HG02943 (cell line): ENCODE data around the gene NEMF.
"Not testable (repeated sequence)": the region's sequence is repeated elsewhere in the genome, so short reads cannot be mapped to it uniquely, and the experiment has no call there.

ENCODE experiments used
- ATAC-seq: cut with Tn5 transposase; IDR thresholded peaks from one replicate; pipeline ENCODE4 v1.9.1; 2021; ENCODE audit warnings: mild to moderate bottlenecking, low read depth, moderate library complexity; ENCODE audit not compliant: unreplicated experiment

Gene NEMF

DNA sequence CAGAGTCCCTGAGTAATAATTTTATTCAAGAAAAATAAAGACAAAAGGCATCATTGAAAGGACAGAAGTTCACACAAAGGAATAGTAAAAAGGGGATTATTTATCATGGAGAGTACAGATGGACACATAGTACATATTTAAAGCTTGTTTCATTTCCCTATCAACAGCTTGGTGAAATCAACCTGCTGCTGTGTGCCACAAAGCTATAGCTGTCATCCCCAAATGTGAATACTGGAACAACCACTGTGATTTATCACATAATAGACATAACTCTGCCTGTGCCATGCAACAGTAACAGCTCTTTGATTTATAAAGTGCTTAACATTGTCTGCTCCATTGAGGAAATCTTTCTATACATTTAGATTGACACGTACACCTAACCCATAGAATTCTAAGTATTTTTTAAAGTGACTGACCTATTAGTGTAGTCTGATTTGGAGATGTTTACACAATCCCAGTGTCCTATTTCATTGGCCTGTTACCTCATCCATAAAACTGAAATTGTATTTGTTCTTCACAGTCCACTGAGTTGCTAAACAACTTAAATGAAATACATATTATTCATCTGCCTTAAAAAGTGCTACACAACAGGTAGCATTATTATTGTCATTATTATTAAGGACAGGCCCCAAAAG is 3.3 kb downstream of the NEMF start:
- no peak for ATAC-seq

DNA sequence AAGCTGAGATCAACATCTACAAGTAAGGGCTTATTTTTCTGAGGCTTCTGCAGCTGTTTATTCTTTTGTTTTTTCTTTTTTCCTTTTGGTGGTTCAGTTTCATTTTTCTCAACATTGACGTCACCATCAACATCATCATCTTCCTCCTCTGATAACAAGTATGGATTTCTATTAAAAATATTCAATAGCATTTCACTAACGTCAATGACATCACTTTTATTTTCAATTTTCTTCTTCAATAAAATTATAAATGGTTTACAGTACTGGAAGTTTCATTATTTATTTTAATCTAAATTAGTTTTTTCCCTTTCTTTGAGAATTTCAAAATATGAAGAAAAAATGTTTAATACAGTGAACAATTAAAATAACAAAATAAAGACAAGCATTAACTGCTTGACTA is 23.9 kb downstream of the NEMF start:
- ATAC-seq = no peak

DNA sequence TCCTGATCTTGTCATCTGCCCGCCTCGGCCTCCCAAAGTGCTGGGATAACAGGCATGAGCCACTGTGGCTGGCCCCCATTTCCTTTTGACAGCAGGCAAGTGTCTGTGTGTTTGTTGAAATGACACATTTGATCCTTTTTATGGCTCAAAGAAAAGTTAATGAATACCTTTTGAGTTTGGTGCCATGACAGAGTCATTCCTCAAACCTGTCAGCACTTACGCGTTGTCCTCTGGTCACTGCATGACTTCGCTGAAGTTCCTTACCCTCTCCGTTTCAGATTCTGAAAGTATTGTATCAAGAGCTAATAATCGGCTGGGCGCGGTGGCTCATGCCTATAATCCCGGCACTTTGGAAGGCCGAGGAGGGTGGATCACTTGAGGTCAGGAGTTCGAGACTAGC is 32.4 kb downstream of the NEMF start:
- no peak for ATAC-seq

DNA sequence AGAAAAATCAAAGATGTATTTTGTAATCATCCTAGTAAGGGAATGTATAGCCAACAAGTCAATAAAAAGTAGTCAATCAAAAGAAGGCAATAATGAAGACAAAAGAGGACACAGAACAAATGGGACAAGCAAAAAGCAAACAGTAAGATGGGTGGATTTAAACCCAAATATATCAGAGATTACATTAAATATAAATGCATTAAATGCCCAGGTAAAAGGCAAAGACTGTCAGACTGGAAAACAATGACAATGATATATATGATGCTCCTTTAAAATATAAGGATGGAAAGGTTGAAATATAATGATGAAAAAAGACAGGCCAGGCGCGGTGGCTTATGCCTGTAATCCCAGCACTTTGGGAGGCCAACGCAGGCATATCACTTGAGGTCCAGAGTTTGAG is 35.7 kb downstream of the NEMF start:
- ATAC-seq = no peak

DNA sequence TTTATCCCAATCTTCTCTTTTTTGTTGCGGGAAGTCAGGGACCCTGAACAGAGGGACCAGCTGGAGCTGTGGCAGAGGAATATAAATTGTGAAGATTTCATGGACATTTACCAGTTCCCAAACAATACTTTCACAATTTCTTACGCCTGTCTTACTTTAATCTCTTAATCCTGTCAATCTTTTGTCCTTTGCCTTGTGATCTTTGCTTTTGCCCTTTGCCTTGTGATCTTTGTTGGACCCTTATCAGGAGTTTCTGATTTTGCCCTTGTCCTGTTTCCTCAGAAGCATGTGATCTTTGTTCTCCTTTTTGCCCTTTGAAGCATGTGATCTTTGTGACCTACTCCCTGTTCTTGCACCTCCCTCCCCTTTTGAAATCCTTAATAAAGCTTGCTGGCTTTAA is 36.5 kb downstream of the NEMF start:
- not testable (repeated sequence) for ATAC-seq

DNA sequence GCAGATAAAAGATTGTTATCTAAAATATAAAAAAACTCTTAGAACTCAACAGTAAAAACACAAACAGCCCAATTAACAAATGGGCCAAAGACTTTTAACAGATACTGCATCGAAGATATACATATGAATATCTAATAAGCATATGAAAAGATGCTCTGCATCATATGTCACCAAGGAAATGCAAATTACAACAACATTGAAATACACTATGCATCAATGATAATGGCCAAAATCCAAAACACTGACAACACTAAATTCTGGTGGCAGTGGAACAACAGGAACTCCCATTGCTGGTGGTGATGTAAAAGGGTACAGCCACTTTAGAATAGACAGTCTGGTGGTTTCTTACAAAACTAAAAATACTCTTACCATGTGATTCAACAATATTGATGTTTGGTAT is 43.8 kb downstream of the NEMF start:
- no peak for ATAC-seq

DNA sequence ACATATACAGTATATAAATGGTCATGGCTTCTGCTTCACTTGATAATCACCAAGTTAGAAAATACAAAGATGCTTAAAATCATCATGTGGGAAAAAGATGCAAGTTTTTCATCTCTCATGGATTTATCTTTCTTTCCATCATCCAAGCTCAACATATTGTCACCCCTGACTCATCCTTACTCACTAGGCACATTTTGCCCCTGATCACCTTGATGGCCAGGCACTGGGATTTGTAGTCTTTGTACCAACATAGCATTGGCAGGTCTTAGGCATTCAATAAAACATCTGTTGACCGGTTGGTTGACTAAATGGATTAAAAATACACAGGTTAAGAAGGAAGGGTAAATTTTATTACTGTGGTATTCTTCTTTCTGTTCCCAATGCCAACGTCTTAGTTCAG is 56.6 kb downstream of the NEMF start:
- ATAC-seq = no peak

DNA sequence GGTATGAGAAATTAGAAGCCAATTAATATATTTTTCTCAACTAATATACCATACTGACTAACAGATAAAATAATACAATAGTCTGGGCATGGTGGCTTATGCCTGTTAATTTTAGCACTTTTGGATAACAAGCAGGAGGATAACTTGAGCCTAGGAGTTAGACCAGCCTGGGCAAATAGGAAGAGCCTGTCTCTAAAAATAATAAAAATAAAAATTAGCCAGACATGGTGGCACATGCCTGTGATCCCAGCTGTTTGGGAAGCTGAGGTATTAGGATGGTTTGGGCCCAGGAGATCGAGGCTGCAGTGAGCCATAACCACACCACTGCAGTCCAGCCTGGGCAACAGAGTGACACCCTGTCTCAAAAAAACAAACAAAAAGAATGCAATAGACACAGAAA is 60.0 kb downstream of the NEMF start:
- no peak for ATAC-seq

DNA sequence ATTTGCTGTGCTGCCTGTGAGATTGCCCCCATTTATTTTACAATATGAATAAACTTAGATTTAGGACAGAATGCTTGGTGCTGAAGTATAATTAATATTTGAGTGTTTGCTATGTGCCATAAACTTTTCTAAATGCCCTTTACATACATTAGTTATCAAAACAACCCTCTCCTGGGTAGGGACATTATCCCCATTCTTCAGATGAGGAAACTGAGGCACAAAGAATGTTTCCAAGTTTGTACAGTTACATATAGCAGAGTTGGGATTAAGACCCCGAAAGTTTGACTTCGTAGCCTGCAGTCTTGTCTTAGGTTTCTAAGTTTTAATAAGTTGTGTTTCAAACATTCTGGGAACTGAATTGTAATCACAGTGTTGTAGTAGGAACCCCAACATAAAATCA is 66.3 kb downstream of the NEMF start:
- no peak for ATAC-seq

DNA sequence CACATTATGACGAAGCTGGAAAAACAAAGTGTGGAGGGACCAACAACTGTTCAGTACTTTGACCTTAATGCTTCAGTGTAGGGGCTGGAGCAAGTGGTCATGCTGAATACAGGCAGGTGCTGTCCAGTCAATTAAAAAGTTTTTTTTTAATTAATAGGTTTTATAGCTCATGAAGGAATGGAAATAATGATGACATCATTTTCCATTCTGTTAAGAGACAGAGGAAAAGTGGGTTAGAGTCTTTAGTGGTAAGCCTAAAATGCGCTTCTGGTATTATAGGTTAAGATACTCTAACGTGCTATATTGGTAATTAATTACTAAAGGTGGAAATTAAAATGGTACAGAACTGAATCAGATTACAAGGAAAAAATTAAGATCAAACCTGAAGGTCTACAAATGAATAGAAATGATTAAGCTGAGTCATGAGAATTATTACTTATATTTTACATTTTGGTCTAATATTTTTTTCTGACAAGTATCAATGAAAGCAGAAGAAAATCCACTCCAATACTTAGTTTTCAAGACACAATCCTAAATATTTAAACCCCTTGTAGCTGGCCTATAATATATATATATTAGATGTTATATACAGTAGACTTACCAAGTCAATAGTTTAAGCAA is 69.1 kb downstream of the NEMF start:
- ATAC-seq = no peak

DNA sequence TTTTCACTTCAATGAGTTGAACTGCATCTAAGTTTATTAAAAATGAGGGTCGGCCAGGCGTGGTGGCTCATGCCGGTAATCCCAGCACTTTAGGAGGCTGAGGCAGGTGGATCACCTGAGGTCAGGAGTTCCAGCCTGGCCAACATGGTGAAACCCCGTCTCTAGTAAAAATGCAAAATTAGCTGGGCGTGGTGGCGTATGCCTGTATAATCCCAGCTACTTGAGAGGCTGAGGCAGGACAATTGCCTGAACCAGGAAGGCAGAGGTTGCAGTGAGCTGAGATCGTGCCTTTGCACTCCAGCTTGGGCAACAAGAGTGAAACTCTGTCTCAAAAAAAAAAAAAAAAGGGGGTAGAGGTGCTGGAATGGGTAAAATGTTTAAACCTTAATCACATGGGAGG is 71.5 kb downstream of the NEMF start:
- not testable (repeated sequence) for ATAC-seq

DNA sequence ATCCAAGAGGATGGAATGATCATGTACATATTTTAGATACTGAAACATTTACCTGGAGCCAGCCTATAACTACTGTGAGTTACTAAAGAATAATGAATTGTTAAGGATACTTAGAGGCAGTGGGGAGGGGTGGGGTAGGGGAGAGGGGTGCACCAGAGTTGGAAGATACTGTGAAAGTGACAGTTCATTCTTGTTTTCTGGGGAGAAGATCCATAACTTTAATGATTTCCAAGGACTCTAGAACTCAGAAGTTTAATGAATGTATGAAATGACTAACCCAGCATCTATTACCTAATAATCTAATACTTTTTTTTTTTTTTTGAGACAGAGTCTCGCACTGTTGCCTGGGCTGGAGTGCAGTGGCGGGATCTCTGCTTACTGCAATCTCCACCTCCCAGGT is 74.2 kb downstream of the NEMF start:
- no peak for ATAC-seq

DNA sequence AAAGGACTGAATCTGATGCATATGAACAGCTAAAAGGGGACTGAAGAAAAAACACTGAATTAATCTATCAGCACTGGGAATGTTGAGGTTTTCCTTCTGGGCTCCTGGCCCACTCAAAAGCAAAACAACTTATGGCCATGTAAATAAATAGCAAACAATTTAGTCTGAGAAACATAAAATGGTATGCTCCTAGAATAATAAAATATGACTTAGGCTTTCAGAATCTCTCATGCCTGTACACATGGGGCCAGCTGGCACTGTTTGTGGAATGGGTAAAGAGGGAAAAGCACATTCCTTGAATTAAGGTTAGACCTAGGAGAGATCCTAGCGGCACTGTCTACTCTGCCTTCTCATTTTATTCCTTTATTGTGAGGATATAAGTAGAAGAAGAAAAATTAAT is 78.5 kb downstream of the NEMF start:
- no peak for ATAC-seq

DNA sequence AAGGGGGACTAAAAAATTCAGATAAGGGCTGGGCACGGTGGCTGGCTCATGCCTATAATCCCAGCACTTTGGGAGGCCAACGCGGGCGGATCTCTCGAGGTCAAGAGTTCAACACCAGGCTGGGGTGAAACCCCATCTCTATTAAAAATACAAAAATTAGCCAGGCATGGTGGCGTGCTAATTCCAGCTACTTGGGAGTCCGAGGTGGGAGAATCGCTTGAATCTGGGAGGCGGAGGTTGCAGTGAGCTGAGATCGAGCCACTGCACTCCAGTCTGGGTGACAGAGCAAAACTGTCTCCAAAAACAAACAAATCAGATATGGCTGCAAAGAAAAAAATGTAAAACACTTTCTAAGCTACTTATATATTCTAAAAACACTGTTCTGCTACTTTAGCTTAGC is 80.9 kb downstream of the NEMF start:
- not testable (repeated sequence) for ATAC-seq

DNA sequence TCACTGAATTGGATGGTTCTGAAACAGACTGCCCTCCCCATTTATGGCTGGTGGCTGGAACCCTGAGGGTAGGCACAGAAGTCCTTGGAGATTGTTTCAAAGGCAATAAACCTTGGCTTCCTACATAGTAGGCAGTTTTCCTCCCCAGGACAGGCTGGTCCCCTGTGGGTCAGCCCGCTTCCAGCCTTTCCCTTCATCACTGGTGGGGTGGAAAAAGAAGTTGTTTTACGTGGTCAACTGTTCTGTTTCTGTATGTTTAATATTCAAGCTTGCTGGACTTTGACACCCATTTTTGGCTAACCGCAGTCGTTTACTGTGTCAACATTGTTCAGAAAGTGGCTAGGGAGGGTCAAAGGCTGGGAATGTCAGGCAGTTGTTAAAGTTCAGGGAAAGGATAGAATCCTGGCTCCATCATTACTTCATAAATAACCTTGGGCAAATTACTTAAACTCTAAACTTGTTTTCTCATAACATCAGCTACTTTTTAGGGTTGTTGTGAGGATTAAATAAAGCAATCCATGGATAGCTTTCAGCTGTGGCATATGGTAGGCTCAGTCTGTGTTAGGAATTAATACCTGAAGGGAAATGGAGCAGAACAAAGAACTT is 82.3 kb downstream of the NEMF start:
- ATAC-seq = no peak

DNA sequence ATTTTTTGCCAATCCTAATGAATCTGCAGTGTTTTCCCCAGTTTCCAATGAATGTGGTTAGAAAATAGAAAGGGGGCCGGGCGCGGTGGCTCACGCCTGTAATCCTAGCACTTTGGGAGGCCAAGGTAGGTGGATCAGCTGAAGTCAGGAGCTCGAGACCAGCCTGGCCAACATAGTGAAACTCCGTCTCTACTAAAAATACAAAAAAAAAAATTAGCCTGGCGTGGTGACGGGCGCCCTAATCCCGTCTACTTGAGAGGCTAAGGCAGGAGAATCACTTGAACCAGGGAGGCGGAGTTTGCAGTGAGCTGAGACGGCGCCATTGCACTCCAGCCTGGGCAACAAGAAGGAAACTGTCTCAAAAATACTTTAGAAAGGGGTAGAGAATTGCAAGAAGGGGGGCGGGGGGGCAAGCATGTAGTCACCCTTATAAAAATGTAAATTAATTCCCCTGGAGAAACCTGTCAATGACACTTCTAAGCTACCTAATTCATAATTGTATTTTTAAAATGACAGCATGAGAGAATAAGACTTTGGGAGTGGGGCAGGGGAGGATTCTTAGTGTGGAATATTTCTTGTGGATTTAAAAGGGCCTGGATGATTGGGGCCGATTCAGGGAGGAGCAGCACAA is 82.9 kb downstream of the NEMF start:
- ATAC-seq = no peak

DNA sequence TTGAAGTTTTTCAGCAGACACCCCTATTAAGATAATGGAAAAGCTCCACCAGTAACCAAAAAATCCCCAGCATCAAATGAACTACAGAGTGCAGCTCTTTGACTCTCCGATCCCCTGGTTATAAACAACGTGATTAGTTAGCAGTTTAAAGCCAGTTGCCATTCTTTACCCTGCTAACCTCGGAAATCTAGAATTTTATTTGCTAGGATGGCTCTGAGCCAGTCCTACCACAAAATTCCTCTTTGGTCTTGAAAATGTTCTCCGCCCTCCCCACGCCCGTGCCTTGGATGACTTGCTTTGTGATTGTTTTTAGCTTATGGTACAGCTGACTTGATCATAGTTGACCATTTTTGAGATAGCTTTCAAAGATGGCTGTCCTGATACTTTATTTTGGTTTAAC is 83.4 kb downstream of the NEMF start:
- no peak for ATAC-seq

DNA sequence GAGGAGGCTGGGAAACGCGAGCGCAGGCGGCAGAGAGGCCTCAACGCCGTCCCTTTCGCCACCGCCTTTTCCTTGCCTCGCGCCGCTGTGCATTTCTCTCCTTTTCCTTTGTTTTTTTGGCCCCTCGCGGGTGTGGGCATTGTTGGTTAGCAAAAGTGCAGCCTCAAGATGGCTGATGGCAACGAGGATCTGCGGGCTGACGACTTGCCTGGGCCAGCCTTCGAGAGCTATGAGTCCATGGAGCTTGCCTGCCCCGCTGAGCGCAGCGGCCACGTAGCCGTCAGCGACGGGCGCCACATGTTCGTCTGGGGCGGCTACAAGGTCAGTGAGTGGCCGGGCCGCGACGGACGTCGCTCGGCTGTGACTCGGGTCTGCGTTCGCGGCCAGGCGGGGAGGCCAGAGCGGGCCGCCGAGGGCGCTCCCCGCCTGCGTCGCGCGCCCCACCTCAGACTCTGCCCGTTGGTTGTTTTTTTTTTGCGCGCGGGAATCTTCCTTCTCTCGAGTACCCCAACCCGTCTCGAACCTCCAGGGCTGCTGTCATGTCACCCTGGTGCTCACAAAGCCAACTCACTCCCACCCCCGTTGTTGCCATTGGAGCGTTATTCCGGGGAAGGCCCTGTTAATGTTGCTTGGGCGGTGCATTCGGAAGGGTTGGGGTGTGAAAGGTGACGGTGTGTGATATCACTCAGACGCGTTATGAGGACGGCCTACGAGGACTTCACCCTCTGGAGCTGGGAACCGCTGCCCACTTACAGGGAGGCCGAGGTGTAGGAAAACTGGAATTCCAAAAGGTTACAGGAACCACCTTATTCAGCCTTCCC is 84.1 kb downstream of the NEMF start:
- peak; percentile 35 for ATAC-seq

DNA sequence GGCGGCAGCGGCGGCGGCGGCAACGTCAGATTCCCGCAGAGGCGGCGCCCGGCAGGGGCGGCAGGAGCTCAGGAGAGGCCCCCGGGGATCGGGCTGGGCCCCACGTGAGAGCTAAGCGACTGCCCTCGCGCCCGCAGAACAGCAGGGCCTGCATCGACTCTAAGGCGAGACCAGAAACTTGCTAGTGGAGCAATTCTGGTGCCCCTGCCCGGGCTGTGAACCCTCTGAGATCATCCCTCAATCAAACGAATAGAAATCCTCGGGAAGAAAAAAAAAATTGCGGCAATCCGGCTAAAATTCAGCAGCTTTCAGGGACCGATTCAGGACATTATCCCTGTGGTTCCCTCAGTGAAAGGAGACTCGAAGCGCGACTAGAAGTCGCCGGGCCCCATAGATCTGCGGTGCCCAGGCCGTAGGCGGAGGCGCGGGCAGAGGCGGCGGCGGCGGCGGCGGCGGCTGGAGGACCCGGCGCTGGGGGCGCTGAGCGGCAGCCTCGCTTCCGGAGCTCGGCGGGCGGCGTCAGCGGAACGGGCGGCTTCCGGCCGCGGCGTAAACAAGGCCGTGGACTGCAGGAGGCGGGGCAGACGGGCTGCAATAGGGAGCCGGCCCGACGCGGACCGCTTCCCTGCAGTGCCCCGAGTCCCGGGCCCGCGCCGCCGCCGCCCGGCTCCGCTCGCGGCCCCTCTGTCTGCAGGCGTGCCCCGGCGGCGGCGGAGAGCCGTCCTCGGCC is 84.9 kb downstream of the NEMF start, which contains the start of gene KLHDC2:
Gene KLHDC2, plus strand, starts transcription at position 583 of the 730 bp plus-strand sequence. CDS start 316 bp downstream, outside the sequence.
- ATAC-seq = peak; percentile 89

DNA sequence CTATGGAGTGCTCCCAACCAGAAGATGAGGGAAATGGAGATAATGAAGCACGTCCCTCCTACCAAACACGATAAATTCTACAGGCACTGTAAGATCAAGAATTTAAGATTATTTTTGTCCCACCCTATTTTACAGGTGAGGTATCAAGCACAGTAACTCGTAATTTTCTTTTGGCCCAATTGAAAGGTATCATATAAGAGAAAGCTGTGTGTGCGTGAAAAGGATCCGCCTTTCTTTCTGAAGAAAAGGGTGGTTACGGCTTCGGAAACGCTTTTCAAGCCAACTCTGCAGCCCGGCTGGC is 85.4 kb downstream of the NEMF start:
- ATAC-seq = no peak
